IMR-90 (cell line): Measurements from ENCODE around the gene NPRL2. TPM values are rescaled to one million over a fixed set of nuclear protein-coding genes. Genes with fewer than 3 reads are reported as not detected.
A peak's percentile ranks its signal among the peaks of the same experiment; 100 is the strongest.

Experiments used
- ATAC-seq: fragments of 200-7000 bp; cut with Tn5 transposase; 2 replicates; pipeline ENCODE4 v1.9.1; 2020; ENCODE audit warnings: low read depth, mild to moderate bottlenecking, moderate library complexity
- BruUV-seq: library from RNA; stranded (reverse); fragments of 400-500 nt; replicated peaks from 2 replicates; lab custom pipeline; 2021; lab: Mats Ljungman, UMichigan
- CTCF ChIA-PET: fragments of 300-600 bp; formaldehyde crosslinking; extraction: SDS; loops from one replicate; lab custom pipeline; 2021; ENCODE audit warnings: antibody characterized with exemption; lab: Yijun Ruan, JAX
- POLR2A ChIA-PET: fragments of 300-600 bp; sonication (Branson Sonifier 250); formaldehyde crosslinking; loops from one replicate; lab custom pipeline; 2022; ENCODE audit warnings: antibody characterized with exemption; ENCODE audit not compliant: unreplicated experiment; lab: Charles Lee
- DNase-seq: peaks from one replicate; pipeline ENCODE4 v3.0.0; 2013
- H2AFZ ChIP-seq: replicated peaks from 2 replicates; pipeline ENCODE3; 2013; ENCODE audit warnings: low read length, mild to moderate bottlenecking; ENCODE audit not compliant: poor library complexity
- H2AK5ac ChIP-seq: 2 replicates; pipeline ENCODE4 v1.6.1; 2013; ENCODE audit warnings: low read depth, low read length, inconsistent platforms
- H2AK9ac ChIP-seq: replicated peaks from 2 replicates; pipeline ENCODE3; 2013; ENCODE audit warnings: mild to moderate bottlenecking, low read depth, low read length, moderate library complexity; ENCODE audit not compliant: poor library complexity
- H2BK120ac ChIP-seq: 2 replicates; pipeline ENCODE4 v1.6.1; 2013; ENCODE audit warnings: low read depth, low read length, inconsistent platforms
- H2BK15ac ChIP-seq: 3 replicates; pipeline ENCODE4 v1.6.1; 2013; ENCODE audit warnings: low read depth, low read length, inconsistent platforms
- H2BK20ac ChIP-seq: 2 replicates; pipeline ENCODE4 v1.6.1; 2013; ENCODE audit warnings: low read depth, mild to moderate bottlenecking, inconsistent platforms, low read length, moderate library complexity
- H2BK5ac ChIP-seq: 2 replicates; pipeline ENCODE4 v1.6.1; 2013; ENCODE audit warnings: mild to moderate bottlenecking, low read depth, low read length, inconsistent platforms; ENCODE audit not compliant: poor library complexity, severe bottlenecking
- H3K14ac ChIP-seq: replicated peaks from 2 replicates; pipeline ENCODE4 v1.6.1; 2013; ENCODE audit warnings: low read depth, low read length, inconsistent platforms
- H3K18ac ChIP-seq: 2 replicates; pipeline ENCODE4 v1.6.1; 2013; ENCODE audit warnings: low read depth, low read length, control low read depth
- H3K23ac ChIP-seq: 2 replicates; pipeline ENCODE4 v1.6.1; 2013; ENCODE audit warnings: low read depth, low read length, inconsistent platforms
- H3K27ac ChIP-seq: 2 replicates; pipeline ENCODE4 v1.5.1; 2013; ENCODE audit warnings: mild to moderate bottlenecking, control low read depth, low read length; ENCODE audit not compliant: insufficient read depth
- H3K27me3 ChIP-seq: 2 replicates; pipeline ENCODE4 v1.6.1; 2013; ENCODE audit warnings: low read length; ENCODE audit not compliant: control insufficient read depth, insufficient read depth
- H3K36me3 ChIP-seq: 2 replicates; pipeline ENCODE4 v1.6.1; 2013; ENCODE audit warnings: low read length, mixed read lengths; ENCODE audit not compliant: control insufficient read depth, insufficient read depth
- H3K4ac ChIP-seq: 2 replicates; pipeline ENCODE4 v1.6.1; 2013; ENCODE audit warnings: low read depth, low read length, inconsistent platforms
- H3K4me1 ChIP-seq: 2 replicates; pipeline ENCODE4 v1.6.1; 2013; ENCODE audit warnings: low read length, mixed read lengths; ENCODE audit not compliant: control insufficient read depth, insufficient read depth
- H3K4me2 ChIP-seq: 2 replicates; pipeline ENCODE4 v1.6.1; 2013; ENCODE audit warnings: low read depth, mild to moderate bottlenecking, control low read depth, low read length, moderate library complexity
- H3K4me3 ChIP-seq: 2 replicates; pipeline ENCODE4 v1.5.1; 2013; ENCODE audit warnings: low read depth, mild to moderate bottlenecking, control low read depth, low read length, moderate library complexity; ENCODE audit not compliant: insufficient read depth
- H3K56ac ChIP-seq: 2 replicates; pipeline ENCODE4 v1.6.1; 2013; ENCODE audit warnings: low read length, inconsistent platforms; ENCODE audit not compliant: insufficient read depth; ENCODE audit errors: extremely low read depth
- H3K79me1 ChIP-seq, 2 experiments: 2 replicates each; pipeline ENCODE4 v1.6.1; 2013; ENCODE audit warnings: low read length in 2 of 2, inconsistent platforms in 1 of 2, low read depth in 1 of 2
- H3K9ac ChIP-seq: 2 replicates; pipeline ENCODE4 v1.6.1; 2013; ENCODE audit warnings: low read depth, low read length, control low read depth
- H3K9me1 ChIP-seq: 2 replicates; pipeline ENCODE4 v1.6.1; 2013; ENCODE audit warnings: low read length, inconsistent platforms; ENCODE audit not compliant: insufficient read depth
- H3K9me3 ChIP-seq: 2 replicates; pipeline ENCODE4 v1.6.1; 2013; ENCODE audit warnings: low read length; ENCODE audit not compliant: control insufficient read depth, insufficient read depth
- H4K20me1 ChIP-seq: 2 replicates; pipeline ENCODE4 v1.6.1; 2013; ENCODE audit warnings: low read length, inconsistent platforms; ENCODE audit not compliant: insufficient read depth
- H4K5ac ChIP-seq: 2 replicates; pipeline ENCODE4 v1.6.1; 2013; ENCODE audit warnings: mild to moderate bottlenecking, low read depth, low read length, control low read depth
- H4K8ac ChIP-seq, 2 experiments: 2 replicates each; pipeline ENCODE4 v1.6.1; 2013; ENCODE audit warnings: low read depth in 2 of 2, low read length in 2 of 2, control low read depth in 1 of 2, inconsistent platforms in 1 of 2
- H4K91ac ChIP-seq: 2 replicates; pipeline ENCODE4 v1.6.1; 2013; ENCODE audit warnings: low read depth, low read length, inconsistent platforms; ENCODE audit not compliant: insufficient read depth
- FOS ChIP-seq: fragments of 150-350 bp; IDR thresholded peaks from 2 replicates; pipeline ENCODE4 v1.6.1; 2016; ENCODE audit warnings: low read depth, low read length
- MAFK ChIP-seq: IDR thresholded peaks from 2 replicates; pipeline ENCODE4 v1.6.1; 2012; ENCODE audit warnings: low read depth, low read length, improper control_type of control experiment
- MXI1 ChIP-seq: IDR thresholded peaks from 2 replicates; pipeline ENCODE4 v1.6.1; 2012; ENCODE audit warnings: low read depth, mild to moderate bottlenecking, low read length, moderate library complexity, borderline replicate concordance
- POLR2A ChIP-seq: IDR thresholded peaks from 2 replicates; pipeline ENCODE4 v1.6.1; 2012; ENCODE audit warnings: mild to moderate bottlenecking, low read depth, low read length
- RAD21 ChIP-seq: IDR thresholded peaks from 2 replicates; pipeline ENCODE4 v1.6.1; 2012; ENCODE audit warnings: low read length, improper control_type of control experiment
- RFX5 ChIP-seq: IDR thresholded peaks from 2 replicates; pipeline ENCODE4 v1.8.0; 2012; ENCODE audit warnings: low read depth, mild to moderate bottlenecking, low read length, moderate library complexity
- USF2 ChIP-seq: fragments of 150-350 bp; IDR thresholded peaks from 2 replicates; pipeline ENCODE4 v1.6.1; 2017; ENCODE audit warnings: mild to moderate bottlenecking, antibody characterized with exemption, low read length, low read depth
- WGBS, 2 experiments: methylation state at CpG; one replicate each; pipeline versions ENCODE4 v1.1.5 to v1.1.7; 2013; ENCODE audit warnings: missing lambda C conversion rate in 2 of 2; ENCODE audit not compliant: insufficient read length in 1 of 2; ENCODE audit errors: extremely low coverage in 2 of 2; 5-methylcytosine and 5-hydroxymethylcytosine counted together
- dilution Hi-C: fragments of 300-500 bp; cut with HindIII; formaldehyde crosslinking; loops from one replicate; pipeline ENCODE4 v1.14.3; 2018; ENCODE audit warnings: low sequenced_read_pairs; ENCODE audit not compliant: unreplicated experiment
- in situ Hi-C: fragments of 300-500 bp; cut with MboI; formaldehyde crosslinking; loops from 3 replicates; pipeline ENCODE4 v1.14.3; 2019; ENCODE audit warnings: low sequenced_read_pairs, inconsistent platforms, mixed read lengths
- intact Hi-C: fragments of 100-400 bp; cut with micrococcal nuclease; formaldehyde crosslinking; loops from 2 replicates; pipeline ENCODE4 v1.10.0; 2022
- polyA plus RNA-seq, 3 experiments: library from polyadenylated mRNA; depleted of rRNA; stranded (reverse); fragments of >200 nt; gene quantifications; 2 replicates each; pipeline ENCODE4 v1.2.3, GENCODE V29; 2012; ENCODE audit warnings: low replicate concordance in 1 of 3
- total RNA-seq: library from RNA; depleted of rRNA; stranded (reverse); fragments of >200 nt; gene quantifications from 2 replicates; pipeline ENCODE4 v1.2.3, GENCODE V29; 2012

NPRL2 gene
- total and polyA plus RNA-seq, 2 of the 4 experiments (the other 2 are of a cell fraction): 38.3 to 38.7 TPM

- Histone ChIP-seq H4K91ac (no peak overlapping the region), H4K20me1 (peaks cover 51% of the 10 kb centered on the region), H2BK20ac (no peak overlapping the region), H2BK15ac (no peak overlapping the region), H3K27ac (peak overlapping the region; percentile 14; the same call in 1 of the 2 replicates), H3K18ac (no peak overlapping the region), H2BK120ac (no peak overlapping the region), H3K14ac (no peak overlapping the region), H3K9me1 (peaks cover 21% of the 10 kb centered on the region), H3K36me3 (peaks cover 32% of the 10 kb centered on the region), H3K4me1 (peaks cover 19% of the 10 kb centered on the region), H3K56ac (no peak overlapping the region), H3K27me3 (no peaks in the 10 kb centered on the region), H4K8ac (peak overlapping the region in 1 of 2 experiments; percentile 74; a peak in 1 of 4 replicates), H3K4me2 (peak overlapping the region; percentile 48; the same call in 1 of the 2 replicates), H3K79me1 (peaks cover 39 to 62% of the 10 kb centered on the region in 2 experiments), H4K5ac (no peak overlapping the region), H2BK5ac (no peak overlapping the region), H3K9me3 (no peaks in the 10 kb centered on the region), H3K23ac (no peak overlapping the region), H2AFZ (no peak overlapping the region), H3K4me3 (no peak overlapping the region), H3K4ac (peak overlapping the region; percentile 1), H2AK9ac (peak overlapping the region; percentile 63), H3K9ac (peak overlapping the region; percentile 17; the same call in 1 of the 2 replicates), H2AK5ac (peak overlapping the region; percentile 5; the same call in 1 of the 2 replicates)
- WGBS, 2 experiments: 80% methylated on average over 1 of the region's 12 CpGs; no CpG with 5 or more reads in 1 of the 2 experiments
- no TSS peak for BruUV-seq
- in situ Hi-C loops (loop anchor here (25.0 kb wide), 3 partner anchors 1053 to 1828 kb away; partner anchors contain the start of genes ABHD14B, GPR62, MANF and PCBP4), dilution Hi-C loops (no loop called here), intact Hi-C loops (no loop called here)
- DNase-seq (peak; percentile 86), ATAC-seq (no peak)
- ChIA-PET CTCF (interaction anchor here (0.7 to 1.0 kb wide), 3 partner anchors 10 to 81 kb away, joined by 3 read pairs; no protein-coding TSS in a partner anchor), POLR2A (interaction anchor here (0.6 kb wide), 1 partner anchor 1214 kb away, joined by 16 read pairs; no protein-coding TSS in a partner anchor)
- TF ChIP-seq RFX5: no peak
- TF ChIP-seq MAFK: no peak
- no peak for TF ChIP-seq FOS
- TF ChIP-seq RAD21: no peak
- TF ChIP-seq POLR2A: peak; percentile 57
- no peak for TF ChIP-seq MXI1
- no peak for TF ChIP-seq USF2
These were observed 16.7 kb downstream of the NPRL2 start for GRCh38 chr3:50333744-50334328.
